Sigmoid colon (tissue), 4 donors: ENCODE data around the gene TEX35.

Experiments used
- CTCF ChIP-seq, 4 experiments: fragments of 450-650 bp in 3 of 4; fragments of 200-600 bp in 1 of 4; IDR thresholded peaks; one replicate each; pipeline ENCODE4 v1.5.1; 2016 to 2019; ENCODE audit warnings: antibody characterized with exemption in 4 of 4, mild to moderate bottlenecking in 3 of 4, moderate library complexity in 2 of 4
- POLR2A ChIP-seq, 2 donors: fragments of 450-650 bp; IDR thresholded peaks; one replicate each; pipeline ENCODE4 v1.6.1; 2016; ENCODE audit warnings: antibody characterized with exemption in 2 of 2, mild to moderate bottlenecking in 2 of 2, moderate library complexity in 2 of 2
- POLR2AphosphoS5 ChIP-seq, 4 donors: sonication (generic); formaldehyde crosslinking; IDR thresholded peaks; one replicate each; pipeline ENCODE4 v1.6.1; 2017; ENCODE audit warnings: antibody characterized with exemption in 4 of 4

GRCh38 chr1:178521241-178521640 is 8.3 kb downstream of the TEX35 start:
- TF ChIP-seq CTCF (IDR thresholded peaks at IDR 0.05) (no peak), POLR2AphosphoS5 (IDR thresholded peaks at IDR 0.05) (no peak), POLR2A (IDR thresholded peaks at IDR 0.05) (no peak)
